ENCODE measurements around the gene PSMD14. TPM values are rescaled to one million over a fixed set of nuclear protein-coding genes. Genes with fewer than 3 reads are reported as not detected.
"Not testable (repeated sequence)": the region's sequence is repeated elsewhere in the genome, so short reads cannot be mapped to it uniquely, and the experiment has no call there.

Gene PSMD14
- 100 to 1,000 TPM; 100 to 106 TPM for total RNA-seq
- polyA plus RNA-seq, result 53.8 TPM

DNA sequence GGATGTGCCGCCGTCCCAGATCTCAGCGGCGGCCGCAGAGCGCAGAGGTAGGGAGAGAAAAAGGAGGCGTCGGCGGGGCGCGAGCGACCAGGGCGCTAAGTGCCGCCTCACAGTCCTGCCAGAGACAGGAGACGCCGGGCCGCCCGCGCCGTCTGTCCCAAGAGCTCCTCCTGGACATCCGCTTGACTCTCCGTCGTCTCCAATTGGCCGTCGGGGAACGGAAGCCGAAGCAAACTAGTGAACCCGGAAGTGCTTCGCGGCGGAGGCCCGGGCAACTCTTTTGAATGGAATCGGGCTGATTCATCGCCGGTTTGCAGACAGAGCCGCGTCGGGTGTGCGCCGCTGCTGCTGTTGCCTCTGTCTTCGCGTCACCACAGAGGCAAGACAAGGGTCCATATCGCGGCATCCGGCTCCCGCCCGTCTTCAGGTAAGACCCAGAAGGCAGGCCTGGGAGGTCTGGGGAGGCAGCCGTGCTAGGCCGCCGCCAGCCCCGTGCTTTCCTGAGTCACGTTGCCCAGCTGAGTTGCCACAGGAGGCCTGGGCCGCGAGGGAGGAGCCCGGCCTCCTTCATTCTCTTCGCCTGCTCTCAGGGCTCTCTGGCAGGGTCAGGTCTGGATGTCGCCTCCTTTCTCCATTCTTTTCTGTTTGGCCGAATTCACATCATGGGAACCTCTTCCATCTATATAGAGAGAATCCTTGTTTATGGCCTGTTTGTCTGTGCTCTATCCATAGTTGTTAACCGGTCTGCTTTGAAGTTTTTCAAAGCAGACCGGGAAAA, at the start of gene PSMD14:
Gene PSMD14 (plus strand): TSS at position 248 of the 778 bp plus-strand sequence. CDS start 10,401 bp downstream, outside the sequence.
- Mint-ChIP-seq H3K4me1 (peaks cover 33 to 57% (median 56%) of the 10 kb centered on the region in 3 donors), H3K9me3 (peaks cover 0 to 9% (median 4%) of the 10 kb centered on the region in 5 donors), H3K4me3 (peak within 1 kb of the TSS; percentile 90 to 100 (median 96)), H3K27ac (peak within 1 kb of the TSS; percentile 92 to 99 (median 97)), H3K36me3 (peaks cover 5 to 19% (median 7%) of the 10 kb centered on the region in 3 donors), H3K27me3 (peaks cover 0 to 1% of the 10 kb centered on the region in 2 donors)
- CTCF ChIA-PET, result no interaction called here
- peak within 1 kb of the TSS; percentile 61 for H3K4me3 ChIP-seq (ENCODE audit: low read length)
- no peaks in the 10 kb centered on the region for H3K27me3 ChIP-seq (ENCODE audit: insufficient read depth, low read length, poor library complexity, severe bottlenecking)
- POLR2A ChIA-PET, result interaction anchor here (1.3 kb wide), 1 partner anchor 1596 kb away, joined by 3 read pairs; the partner anchor contains the start of gene MARCHF7
- peaks cover 16% of the 10 kb centered on the region for H3K4me1 ChIP-seq (ENCODE audit: insufficient read depth, low read length)
- DNase-seq, result peak; percentile 84 to 94 (median 87)
- H3K36me3 ChIP-seq (ENCODE audit: insufficient read depth, low read length), result no peaks in the 10 kb centered on the region
- H3K27ac ChIP-seq (ENCODE audit: low read depth, low read length), result peak within 1 kb of the TSS; percentile 83
- no peaks in the 10 kb centered on the region for H3K9me3 ChIP-seq (ENCODE audit: low read length)

DNA sequence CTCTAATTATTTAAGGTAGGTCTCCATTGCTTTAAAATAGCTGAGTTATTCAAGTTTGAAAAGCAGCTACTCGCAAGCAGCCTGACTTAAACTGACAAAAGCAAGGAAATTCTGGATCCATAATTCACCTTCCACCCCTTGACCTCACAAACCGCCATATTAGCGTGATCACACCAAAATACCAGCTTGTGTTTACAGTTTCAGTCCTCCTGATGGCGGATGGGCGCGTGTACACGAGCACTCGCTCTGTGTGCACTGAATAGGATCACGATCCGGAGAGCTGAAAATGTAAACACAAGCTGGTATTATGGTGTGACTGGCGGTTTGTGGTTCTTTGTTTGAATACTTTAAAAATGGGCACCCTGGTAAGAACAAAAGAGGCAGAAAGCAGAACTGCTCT, 42.4 kb upstream of the PSMD14 start:
- ChIA-PET CTCF (interaction anchor here (1.3 kb wide), 1 partner anchor 43 kb away, joined by 5 read pairs; no protein-coding TSS in a partner anchor), POLR2A (no interaction called here)
- H3K9me3 ChIP-seq (ENCODE audit: low read length), result no peaks in the 10 kb centered on the region
- no peak overlapping the region for H3K4me3 ChIP-seq (ENCODE audit: low read length)
- Mint-ChIP-seq H3K27ac (no peak overlapping the region), H3K27me3 (peaks cover 12 to 18% of the 10 kb centered on the region in 2 donors), H3K4me3 (no peak overlapping the region), H3K4me1 (no peaks in the 10 kb centered on the region), H3K36me3 (peaks cover 0 to 3% (median 0%) of the 10 kb centered on the region in 3 donors), H3K9me3 (no peaks in the 10 kb centered on the region)
- no peak for DNase-seq
- no peaks in the 10 kb centered on the region for H3K4me1 ChIP-seq (ENCODE audit: insufficient read depth, low read length)
- H3K27ac ChIP-seq (ENCODE audit: low read depth, low read length), result no peak overlapping the region
- H3K36me3 ChIP-seq (ENCODE audit: insufficient read depth, low read length), result no peaks in the 10 kb centered on the region
- H3K27me3 ChIP-seq (ENCODE audit: insufficient read depth, low read length, poor library complexity, severe bottlenecking), result no peaks in the 10 kb centered on the region

DNA sequence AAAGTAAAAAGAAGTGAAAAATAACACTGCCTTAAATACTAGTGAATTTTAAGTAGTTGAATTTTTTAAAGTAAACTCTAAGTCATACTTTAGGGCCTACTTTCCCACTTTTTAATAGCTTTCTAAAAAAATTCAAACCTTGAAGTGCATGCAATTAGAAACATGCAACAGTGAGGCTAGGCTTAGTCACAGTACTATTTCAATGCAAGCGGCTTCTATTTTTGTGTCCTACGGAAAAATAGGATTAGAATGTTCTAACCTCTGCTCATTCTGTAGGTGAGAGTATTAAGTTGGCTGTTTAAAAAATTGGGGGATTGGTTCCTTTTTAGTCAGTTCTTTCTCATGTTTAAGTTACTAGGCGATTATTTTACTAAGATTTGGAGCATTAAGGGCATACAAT, 39.1 kb upstream of the PSMD14 start:
- H3K9me3 Mint-ChIP-seq, result no peaks in the 10 kb centered on the region
- H3K27ac Mint-ChIP-seq, result no peak overlapping the region
- no peaks in the 10 kb centered on the region for H3K9me3 ChIP-seq (ENCODE audit: low read length)
- H3K4me3 ChIP-seq (ENCODE audit: low read length), result no peak overlapping the region
- peaks cover 0 to 4% (median 3%) of the 10 kb centered on the region in 3 donors for H3K4me1 Mint-ChIP-seq
- no peaks in the 10 kb centered on the region for H3K27me3 ChIP-seq (ENCODE audit: insufficient read depth, low read length, poor library complexity, severe bottlenecking)
- H3K4me1 ChIP-seq (ENCODE audit: insufficient read depth, low read length), result no peaks in the 10 kb centered on the region
- H3K36me3 Mint-ChIP-seq, result peaks cover 0 to 3% (median 0%) of the 10 kb centered on the region in 3 donors
- H3K4me3 Mint-ChIP-seq, result no peak overlapping the region
- DNase-seq, result no peak
- peaks cover 11 to 24% of the 10 kb centered on the region in 2 donors for H3K27me3 Mint-ChIP-seq
- H3K36me3 ChIP-seq (ENCODE audit: insufficient read depth, low read length), result no peaks in the 10 kb centered on the region
- H3K27ac ChIP-seq (ENCODE audit: low read depth, low read length), result no peak overlapping the region
- ChIA-PET POLR2A (no interaction called here), CTCF (interaction anchor here (1.4 kb wide), 1 partner anchor 19 kb away, joined by 3 read pairs; no protein-coding TSS in a partner anchor)

DNA sequence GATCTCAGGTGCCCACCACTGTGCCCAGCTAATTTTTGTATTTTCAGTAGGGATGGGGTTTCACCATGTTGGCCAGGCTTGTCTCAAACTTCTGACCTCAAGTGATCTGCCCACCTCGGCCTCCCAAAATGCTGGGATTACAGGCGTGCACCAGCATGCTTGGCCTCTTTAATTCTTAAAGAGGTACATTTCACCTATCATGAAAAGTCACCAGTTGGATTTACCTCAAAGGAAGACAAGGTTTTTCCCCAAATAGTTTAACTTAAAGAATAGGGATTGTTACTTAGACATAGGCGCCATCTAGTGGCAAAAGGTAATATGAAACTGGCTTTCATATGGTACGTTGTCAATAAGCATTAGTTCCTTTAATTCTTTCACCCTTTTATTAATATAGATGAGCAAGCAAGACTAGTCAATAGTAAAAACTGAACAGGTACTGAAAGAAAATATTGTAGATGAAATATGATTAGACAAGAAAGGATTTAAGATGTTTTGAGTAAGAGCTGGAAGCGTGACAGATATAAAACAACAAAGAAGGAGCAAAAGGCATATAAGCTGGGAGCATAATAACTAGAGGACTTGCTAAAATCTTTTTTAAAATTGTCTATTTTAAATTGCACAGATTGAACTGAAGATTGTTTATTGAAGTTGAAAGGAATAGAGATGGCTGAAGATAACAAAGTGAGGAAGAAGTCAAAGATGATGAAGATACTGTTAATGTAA, 35.0 kb upstream of the PSMD14 start:
- no peak overlapping the region for H3K4me3 ChIP-seq (ENCODE audit: low read length)
- no peak overlapping the region for H3K4me3 Mint-ChIP-seq
- CTCF ChIA-PET, result interaction anchor here (0.6 to 3.3 kb wide), 9 partner anchors 10 to 210 kb away, joined by 3 to 18 read pairs (median 5); no protein-coding TSS in a partner anchor
- no peak overlapping the region for H3K27ac Mint-ChIP-seq
- POLR2A ChIA-PET, result no interaction called here
- H3K4me1 Mint-ChIP-seq, result peaks cover 0 to 4% (median 3%) of the 10 kb centered on the region in 3 donors
- no peaks in the 10 kb centered on the region for H3K27me3 ChIP-seq (ENCODE audit: insufficient read depth, low read length, poor library complexity, severe bottlenecking)
- peaks cover 3 to 33% of the 10 kb centered on the region in 2 donors for H3K27me3 Mint-ChIP-seq
- H3K9me3 Mint-ChIP-seq, result no peaks in the 10 kb centered on the region
- no peak overlapping the region for H3K27ac ChIP-seq (ENCODE audit: low read depth, low read length)
- no peaks in the 10 kb centered on the region for H3K9me3 ChIP-seq (ENCODE audit: low read length)
- DNase-seq, result peak in 2 of 5 donors; percentile 46 to 52
- H3K4me1 ChIP-seq (ENCODE audit: insufficient read depth, low read length), result no peaks in the 10 kb centered on the region
- H3K36me3 ChIP-seq (ENCODE audit: insufficient read depth, low read length), result no peaks in the 10 kb centered on the region
- H3K36me3 Mint-ChIP-seq, result no peaks in the 10 kb centered on the region

DNA sequence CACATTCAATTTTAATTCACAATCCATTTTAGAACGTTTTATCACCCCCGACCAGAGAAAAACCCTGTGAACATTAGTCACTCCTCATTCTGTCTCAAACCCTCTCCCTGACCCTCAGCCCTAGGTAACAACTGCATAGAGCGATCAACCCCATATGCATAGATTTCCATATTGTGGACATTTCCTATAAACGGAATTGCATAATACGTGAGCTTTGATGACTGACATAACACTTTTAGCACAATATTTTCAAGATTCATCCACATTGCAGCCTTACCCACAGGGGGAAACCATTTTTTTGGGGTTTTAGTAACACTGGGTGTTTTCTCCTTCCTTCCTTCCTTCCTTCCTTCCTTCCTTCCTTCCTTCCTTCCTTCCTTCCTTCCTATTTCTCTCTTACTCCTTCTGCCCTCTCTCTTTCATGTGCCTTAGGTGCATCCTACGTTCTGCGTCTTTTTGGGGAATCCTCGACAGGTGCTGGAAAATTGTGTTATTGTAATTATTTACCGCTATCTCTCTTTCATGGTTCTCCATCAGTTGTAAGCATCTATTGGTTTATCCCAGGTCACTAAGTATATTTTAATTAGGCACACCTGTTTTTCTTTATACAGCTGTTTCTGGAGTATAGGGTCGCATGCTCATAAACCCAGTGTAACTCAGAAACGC, 29.5 kb upstream of the PSMD14 start:
- H3K27ac ChIP-seq (ENCODE audit: low read depth, low read length); POLR2A ChIA-PET; CTCF ChIA-PET; H3K36me3 Mint-ChIP-seq; H3K27me3 ChIP-seq (ENCODE audit: insufficient read depth, low read length, poor library complexity, severe bottlenecking); H3K4me3 Mint-ChIP-seq; H3K4me1 ChIP-seq (ENCODE audit: insufficient read depth, low read length); H3K36me3 ChIP-seq (ENCODE audit: insufficient read depth, low read length); H3K9me3 ChIP-seq (ENCODE audit: low read length); H3K27ac Mint-ChIP-seq; H3K4me3 ChIP-seq (ENCODE audit: low read length); DNase-seq; H3K9me3 Mint-ChIP-seq; H3K4me1 Mint-ChIP-seq: not testable (repeated sequence)
- peaks cover 3 to 24% of the 10 kb centered on the region in 2 donors for H3K27me3 Mint-ChIP-seq

DNA sequence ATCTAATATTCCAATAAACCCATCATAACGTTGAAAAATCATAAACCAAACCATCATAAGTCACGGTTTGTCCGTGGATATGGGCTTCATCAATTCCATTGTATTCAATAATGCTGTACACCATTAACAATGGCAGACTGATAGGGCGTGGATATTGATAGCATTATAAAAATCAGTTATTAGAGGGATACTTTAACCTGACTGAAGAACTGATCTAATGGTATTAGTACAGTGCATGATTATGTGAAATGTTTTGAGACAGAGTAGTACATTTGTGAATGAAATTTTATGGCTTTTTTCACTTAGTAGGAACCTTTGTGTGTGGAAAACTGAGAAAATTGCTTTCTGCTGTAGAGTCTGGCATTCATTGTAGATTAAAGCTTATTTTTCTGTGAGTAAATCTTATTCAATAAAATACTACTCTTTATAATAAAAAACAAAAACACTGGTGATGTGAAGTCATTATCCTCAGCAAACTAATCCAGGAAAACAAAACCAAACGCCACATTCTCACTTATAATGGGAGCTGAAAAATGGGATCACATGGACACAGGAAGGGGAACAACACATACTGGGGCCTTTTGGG, 28.9 kb upstream of the PSMD14 start:
- peaks cover 3 to 29% of the 10 kb centered on the region in 2 donors for H3K27me3 Mint-ChIP-seq
- H3K9me3 ChIP-seq (ENCODE audit: low read length); DNase-seq; H3K4me1 ChIP-seq (ENCODE audit: insufficient read depth, low read length); H3K27me3 ChIP-seq (ENCODE audit: insufficient read depth, low read length, poor library complexity, severe bottlenecking); H3K27ac Mint-ChIP-seq; H3K27ac ChIP-seq (ENCODE audit: low read depth, low read length); H3K4me3 ChIP-seq (ENCODE audit: low read length); CTCF ChIA-PET; H3K36me3 ChIP-seq (ENCODE audit: insufficient read depth, low read length); H3K36me3 Mint-ChIP-seq; POLR2A ChIA-PET; H3K9me3 Mint-ChIP-seq; H3K4me1 Mint-ChIP-seq: not testable (repeated sequence)
- H3K4me3 Mint-ChIP-seq, result peak overlapping the region in 1 of 7 donors; percentile 38

DNA sequence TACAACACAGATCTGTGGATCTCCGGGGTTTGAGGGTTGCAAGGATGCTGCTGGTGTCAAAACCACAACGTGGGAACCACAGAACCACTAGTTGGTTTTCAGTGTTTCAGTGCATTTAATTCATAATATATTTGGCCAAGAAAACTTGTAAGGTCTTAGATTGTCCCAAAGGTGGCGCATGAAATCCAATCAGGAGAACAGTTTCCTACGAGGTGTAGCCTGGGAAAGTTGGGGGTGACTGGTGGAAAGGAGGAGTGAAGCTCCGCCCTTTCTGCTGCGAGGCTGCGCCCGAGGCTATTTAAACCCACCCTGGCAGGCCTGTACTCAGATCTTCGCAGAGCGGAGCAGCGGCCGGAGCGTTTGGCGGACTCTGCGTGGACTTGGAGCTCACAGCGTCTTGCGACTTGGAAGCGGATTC, 27.3 kb upstream of the PSMD14 start:
- H3K27ac ChIP-seq (ENCODE audit: low read depth, low read length); POLR2A ChIA-PET; H3K27ac Mint-ChIP-seq; H3K4me3 ChIP-seq (ENCODE audit: low read length); H3K4me3 Mint-ChIP-seq; H3K4me1 Mint-ChIP-seq; H3K9me3 Mint-ChIP-seq; H3K9me3 ChIP-seq (ENCODE audit: low read length); H3K4me1 ChIP-seq (ENCODE audit: insufficient read depth, low read length); H3K36me3 ChIP-seq (ENCODE audit: insufficient read depth, low read length); H3K27me3 ChIP-seq (ENCODE audit: insufficient read depth, low read length, poor library complexity, severe bottlenecking); H3K36me3 Mint-ChIP-seq: not testable (repeated sequence)
- CTCF ChIA-PET, result interaction anchor here (1.2 kb wide), 1 partner anchor 57 kb away, joined by 3 read pairs; no protein-coding TSS in a partner anchor
- DNase-seq, result peak in 2 of 5 donors; percentile 22 to 37
- peaks cover 3 to 30% of the 10 kb centered on the region in 2 donors for H3K27me3 Mint-ChIP-seq

All from CD8-positive, alpha-beta memory T cell (primary cell).